Measurements from ENCODE around the gene ZBTB12.
"Not testable (repeated sequence)": the region's sequence is repeated elsewhere in the genome, so short reads cannot be mapped to it uniquely, and the experiment has no call there.

ZBTB12 gene

GRCh38 chr6:31874084-31874670 is 27.7 kb downstream of the ZBTB12 start:
- DNase-seq, result no peak

GRCh38 chr6:31871046-31871659 is 30.7 kb downstream of the ZBTB12 start:
- DNase-seq, result no peak

- DNase-seq, result no peak
Observed at GRCh38 chr6:31870385-31870921, 31.4 kb downstream of the ZBTB12 start.

- no peak for DNase-seq
Observed at GRCh38 chr6:31869343-31869742, 32.5 kb downstream of the ZBTB12 start.

GRCh38 chr6:31868658-31868971 is 33.3 kb downstream of the ZBTB12 start:
- DNase-seq, result not testable (repeated sequence)

GRCh38 chr6:31865205-31866118 is 36.4 kb downstream of the ZBTB12 start:
- no peak for DNase-seq

- DNase-seq, result no peak
Observed at GRCh38 chr6:31864818-31865204, 37.1 kb downstream of the ZBTB12 start.

GRCh38 chr6:31864123-31864562 is 37.7 kb downstream of the ZBTB12 start:
- DNase-seq, result not testable (repeated sequence)

- peak; percentile 100 for DNase-seq
Observed at GRCh38 chr6:31862344-31863235, 39.3 kb downstream of the ZBTB12 start, which contains the start of gene NEU1. Gene NEU1, minus strand, starts transcription at chr6:31862821. Its CDS starts 45 bp downstream, at chr6:31862776.

- DNase-seq, result no peak
Observed at GRCh38 chr6:31861919-31862343, 40.0 kb downstream of the ZBTB12 start.

- no peak for DNase-seq
Observed at GRCh38 chr6:31861150-31861549, 40.7 kb downstream of the ZBTB12 start.

- DNase-seq, result no peak
Observed at GRCh38 chr6:31860349-31860748, 41.5 kb downstream of the ZBTB12 start.

- no peak for DNase-seq
Observed at GRCh38 chr6:31859923-31860322, 42.0 kb downstream of the ZBTB12 start.

- no peak for DNase-seq
Observed at GRCh38 chr6:31858707-31859106, 43.2 kb downstream of the ZBTB12 start.

- DNase-seq, result not testable (repeated sequence)
Observed at GRCh38 chr6:31857774-31858173, 44.1 kb downstream of the ZBTB12 start.

GRCh38 chr6:31851980-31852718 is 49.7 kb downstream of the ZBTB12 start:
- not testable (repeated sequence) for DNase-seq

- DNase-seq, result no peak
Observed at GRCh38 chr6:31851485-31851832, 50.4 kb downstream of the ZBTB12 start.

GRCh38 chr6:31850765-31851484 is 51.0 kb downstream of the ZBTB12 start:
- no peak for DNase-seq
